Progenitor cell of endocrine pancreas (in vitro differentiated cells): ENCODE results near the gene MAPKAPK2. TPM values are rescaled to one million over a fixed set of nuclear protein-coding genes. Genes with fewer than 3 reads are reported as not detected.

Source experiments
- DNase-seq: peaks from one replicate; pipeline ENCODE4 v3.0.0; 2021; ENCODE audit warnings: low spot score; ENCODE audit not compliant: unreplicated experiment
- H3K27ac Mint-ChIP-seq: 2 replicates; pipeline ENCODE4 v1.8.0; 2021; ENCODE audit warnings: mild to moderate bottlenecking, moderate library complexity, mixed read lengths
- H3K27me3 Mint-ChIP-seq: 2 replicates; pipeline ENCODE4 v1.8.0; 2021; ENCODE audit warnings: mixed read lengths
- H3K36me3 Mint-ChIP-seq: 2 replicates; pipeline ENCODE4 v1.8.0; 2022; ENCODE audit warnings: mixed read lengths; ENCODE audit not compliant: insufficient read depth
- H3K4me1 Mint-ChIP-seq: 2 replicates; pipeline ENCODE4 v1.8.0; 2021; ENCODE audit warnings: low read depth, mixed read lengths
- H3K4me3 Mint-ChIP-seq: 2 replicates; pipeline ENCODE4 v1.8.0; 2021; ENCODE audit warnings: low read depth, mild to moderate bottlenecking, moderate library complexity, mixed read lengths
- H3K9me3 Mint-ChIP-seq: 2 replicates; pipeline ENCODE4 v1.8.0; 2021; ENCODE audit warnings: low read depth, mixed read lengths
- total RNA-seq: library from RNA; stranded (reverse); gene quantifications from 2 replicates; pipeline ENCODE4 v1.2.1, GENCODE V29; 2021
- TF ChIP-seq, protein P1 (sequence below): fragments of 200-600 bp; sonication (generic); IDR thresholded peaks from one replicate; pipeline ENCODE4 v1.5.0; 2021; ENCODE audit warnings: antibody characterized with exemption, mild to moderate bottlenecking; ENCODE audit not compliant: unreplicated experiment

MAPKAPK2 gene
- total RNA-seq, 1 donor from 2014 or later, result 60.8 TPM

DNA sequence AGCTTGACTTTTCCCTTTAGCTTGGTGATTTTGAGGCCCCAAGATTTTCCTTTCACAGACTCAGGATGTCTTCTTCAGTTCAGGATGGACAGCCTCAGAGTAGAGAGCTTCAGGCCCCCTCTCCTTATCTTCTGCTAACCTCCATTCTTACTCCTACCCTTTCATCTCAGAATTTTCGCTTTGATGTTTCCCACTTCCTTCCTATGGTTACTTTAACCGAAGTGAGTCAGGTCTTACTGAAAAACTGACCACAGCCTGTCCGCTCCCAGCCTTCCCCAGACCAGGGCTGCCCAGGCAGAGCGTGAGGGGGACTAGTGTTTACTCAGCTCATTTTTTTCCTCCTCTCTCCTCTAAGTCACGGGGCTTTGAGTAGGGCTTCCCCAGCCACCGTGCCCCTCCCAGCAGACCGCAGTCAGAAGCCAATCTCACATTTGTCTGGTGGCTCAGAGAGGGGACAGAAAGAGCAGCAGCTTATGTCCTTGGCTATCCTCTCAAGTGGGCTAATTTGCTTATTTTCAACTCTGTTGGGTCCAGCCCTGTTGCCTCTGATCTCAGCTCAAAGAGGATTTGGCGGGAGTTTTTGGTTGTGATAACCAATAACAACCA, 81.6 kb downstream of the MAPKAPK2 start:
- no peaks in the 10 kb centered on the region for H3K9me3 Mint-ChIP-seq
- H3K27me3 Mint-ChIP-seq, result peaks cover 11% of the 10 kb centered on the region
- peak overlapping the region; percentile 31 for H3K27ac Mint-ChIP-seq
- H3K36me3 Mint-ChIP-seq, result no peaks in the 10 kb centered on the region
- H3K4me1 Mint-ChIP-seq, result peaks cover 28% of the 10 kb centered on the region
- H3K4me3 Mint-ChIP-seq, result no peak overlapping the region
- DNase-seq, result no peak
- TF ChIP-seq, protein P1, sequence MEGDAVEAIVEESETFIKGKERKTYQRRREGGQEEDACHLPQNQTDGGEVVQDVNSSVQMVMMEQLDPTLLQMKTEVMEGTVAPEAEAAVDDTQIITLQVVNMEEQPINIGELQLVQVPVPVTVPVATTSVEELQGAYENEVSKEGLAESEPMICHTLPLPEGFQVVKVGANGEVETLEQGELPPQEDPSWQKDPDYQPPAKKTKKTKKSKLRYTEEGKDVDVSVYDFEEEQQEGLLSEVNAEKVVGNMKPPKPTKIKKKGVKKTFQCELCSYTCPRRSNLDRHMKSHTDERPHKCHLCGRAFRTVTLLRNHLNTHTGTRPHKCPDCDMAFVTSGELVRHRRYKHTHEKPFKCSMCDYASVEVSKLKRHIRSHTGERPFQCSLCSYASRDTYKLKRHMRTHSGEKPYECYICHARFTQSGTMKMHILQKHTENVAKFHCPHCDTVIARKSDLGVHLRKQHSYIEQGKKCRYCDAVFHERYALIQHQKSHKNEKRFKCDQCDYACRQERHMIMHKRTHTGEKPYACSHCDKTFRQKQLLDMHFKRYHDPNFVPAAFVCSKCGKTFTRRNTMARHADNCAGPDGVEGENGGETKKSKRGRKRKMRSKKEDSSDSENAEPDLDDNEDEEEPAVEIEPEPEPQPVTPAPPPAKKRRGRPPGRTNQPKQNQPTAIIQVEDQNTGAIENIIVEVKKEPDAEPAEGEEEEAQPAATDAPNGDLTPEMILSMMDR, result no peak

DNA sequence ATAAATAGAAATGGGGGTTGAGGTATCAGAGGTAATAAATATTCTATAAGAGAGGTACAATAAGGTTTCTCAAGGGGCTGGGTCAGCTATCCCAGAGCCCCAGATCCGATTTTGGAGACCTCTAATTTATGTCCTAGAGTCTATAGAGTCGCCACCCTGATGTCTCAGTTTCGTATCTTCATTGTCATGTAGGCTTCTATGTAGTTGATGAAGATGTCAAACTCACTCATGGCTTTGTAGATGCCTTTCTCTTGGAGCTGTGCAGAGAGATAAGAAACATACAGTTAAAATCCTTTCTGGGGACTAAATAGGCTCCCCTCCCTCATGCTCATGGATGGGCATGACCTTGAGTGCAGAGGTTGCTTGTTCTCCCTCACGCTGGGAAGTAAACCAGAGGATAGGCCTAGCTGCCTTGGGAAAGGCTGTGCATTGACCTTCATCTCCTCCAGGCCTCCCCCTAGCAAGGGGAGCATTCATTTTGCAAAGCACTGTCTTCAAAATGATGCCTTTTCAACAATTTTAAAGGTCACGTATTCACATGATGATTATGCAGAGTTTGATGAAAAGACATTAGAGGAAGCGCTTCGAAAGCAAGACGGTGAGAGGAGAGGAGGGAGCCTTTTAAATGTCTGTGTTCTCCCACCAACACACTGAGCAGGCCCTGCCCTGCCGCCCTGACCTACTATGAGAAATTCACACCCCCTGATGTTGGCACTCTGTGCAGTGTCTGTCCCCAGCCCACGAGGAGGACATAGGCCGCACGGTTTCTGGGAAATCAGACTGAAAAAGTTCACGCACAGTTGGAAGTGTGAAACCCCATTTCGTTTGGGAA, 84.0 kb downstream of the MAPKAPK2 start:
- Mint-ChIP-seq H3K9me3 (no peaks in the 10 kb centered on the region), H3K36me3 (no peaks in the 10 kb centered on the region), H3K4me1 (peaks cover 30% of the 10 kb centered on the region), H3K27ac (no peak overlapping the region), H3K4me3 (no peak overlapping the region), H3K27me3 (peaks cover 23% of the 10 kb centered on the region)
- DNase-seq, result no peak
- TF ChIP-seq, protein P1, result no peak

DNA sequence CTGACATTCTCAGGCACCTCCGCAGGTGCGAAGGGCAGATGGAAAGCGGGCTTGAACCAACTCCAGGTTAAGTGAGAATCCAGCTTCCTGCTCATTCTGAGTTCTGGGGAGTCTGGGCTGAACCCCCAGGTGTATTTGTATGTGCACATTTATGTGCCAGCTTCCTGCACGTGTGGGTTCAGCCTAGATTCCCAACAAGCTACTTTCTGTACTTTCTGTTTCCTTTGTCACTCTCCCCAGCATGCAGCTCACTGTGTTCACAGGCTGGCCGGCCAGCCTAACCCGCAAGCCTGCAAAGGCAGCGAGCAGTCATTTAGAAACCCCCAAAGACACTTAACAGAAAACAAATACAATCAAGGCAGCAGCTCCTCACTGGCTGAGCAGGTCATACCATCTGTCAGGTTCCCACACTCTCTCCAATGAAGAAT, 84.6 kb downstream of the MAPKAPK2 start:
- H3K9me3 Mint-ChIP-seq, result no peaks in the 10 kb centered on the region
- no peaks in the 10 kb centered on the region for H3K36me3 Mint-ChIP-seq
- H3K4me3 Mint-ChIP-seq, result no peak overlapping the region
- no peak overlapping the region for H3K27ac Mint-ChIP-seq
- no peak for DNase-seq
- H3K27me3 Mint-ChIP-seq, result peaks cover 23% of the 10 kb centered on the region
- TF ChIP-seq, protein P1, result no peak
- peaks cover 30% of the 10 kb centered on the region for H3K4me1 Mint-ChIP-seq

DNA sequence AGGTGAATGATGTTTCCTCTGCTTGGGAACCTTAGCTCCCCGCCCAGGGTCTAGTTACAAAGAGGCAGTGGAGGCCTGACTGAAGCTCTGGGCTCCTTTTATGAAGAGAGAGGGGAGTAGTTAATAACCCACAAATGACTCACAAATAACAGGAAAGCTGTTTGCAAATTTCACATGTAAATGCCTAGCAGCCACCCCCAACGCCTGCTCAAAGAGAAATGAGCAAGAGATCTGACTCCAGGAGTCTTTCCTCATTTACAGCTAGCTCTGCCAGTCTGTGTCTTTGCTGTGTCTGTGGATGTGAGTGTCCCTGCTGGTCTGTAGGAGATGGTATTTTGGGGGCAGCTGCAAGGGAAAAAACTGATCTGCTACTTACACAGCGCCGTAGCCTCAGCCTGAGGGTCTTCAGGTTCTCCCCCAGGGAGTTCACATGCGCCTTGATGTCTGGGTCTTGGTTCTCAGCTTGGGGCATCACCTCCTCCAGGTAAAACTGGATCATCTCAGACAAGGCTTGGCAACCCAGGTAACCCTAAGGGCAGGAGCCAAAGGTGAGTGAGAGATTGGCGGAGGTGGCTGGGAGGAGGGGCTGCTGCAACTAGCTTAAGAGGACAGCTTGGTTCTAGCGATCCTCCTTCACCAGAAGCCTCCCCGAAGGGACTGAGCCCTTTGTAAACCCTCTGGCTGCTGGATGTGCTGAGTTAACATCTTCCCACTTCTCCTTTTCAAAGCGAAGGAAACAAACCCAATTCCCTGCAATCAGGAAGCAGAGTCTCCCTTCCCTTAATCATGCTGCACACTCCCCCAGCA, 86.0 kb downstream of the MAPKAPK2 start, which contains the start of gene IL19:
IL19 (plus strand) TSS at position 243 of the 807 bp plus-strand sequence. CDS start 65,890 bp downstream, outside the sequence.
- Mint-ChIP-seq H3K4me3 (no peak within 1 kb of the TSS), H3K36me3 (no peaks in the 10 kb centered on the region), H3K27ac (no peak within 1 kb of the TSS), H3K27me3 (peaks cover 23% of the 10 kb centered on the region), H3K4me1 (peaks cover 38% of the 10 kb centered on the region), H3K9me3 (no peaks in the 10 kb centered on the region)
- no peak for DNase-seq
- TF ChIP-seq, protein P1, result no peak

DNA sequence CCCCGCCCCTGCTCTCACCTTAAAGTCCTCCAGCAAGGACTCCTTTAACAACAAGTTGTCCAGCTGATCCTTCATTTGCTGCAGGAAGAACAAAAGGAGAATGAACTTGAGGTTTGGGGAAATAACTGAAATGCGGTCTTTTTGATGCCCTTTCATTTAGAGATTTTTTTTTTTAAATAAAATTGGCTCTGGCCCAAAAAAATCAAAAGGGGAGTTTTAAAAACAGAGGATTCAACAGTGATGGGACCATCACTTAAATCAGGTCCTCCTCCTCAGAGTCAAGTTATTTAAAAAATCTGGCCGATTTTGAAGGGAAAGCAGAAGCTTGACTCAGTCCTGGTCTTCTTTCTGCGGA, 86.6 kb downstream of the MAPKAPK2 start:
- Mint-ChIP-seq H3K4me1 (peaks cover 40% of the 10 kb centered on the region), H3K27ac (no peak overlapping the region), H3K27me3 (peaks cover 22% of the 10 kb centered on the region), H3K4me3 (no peak overlapping the region), H3K9me3 (no peaks in the 10 kb centered on the region), H3K36me3 (no peaks in the 10 kb centered on the region)
- TF ChIP-seq, protein P1, result no peak
- no peak for DNase-seq
